Stimulated activated CD8-positive, alpha-beta memory T cell treated with anti-CD3 and anti-CD28 coated beads, Interleukin-4, amount 100 ng/mL, for 24 hours (primary cell): Measurements from ENCODE around the gene FILIP1.

ENCODE experiments used
- DNase-seq: peaks from one replicate; pipeline ENCODE4 v3.0.0-alpha.2; 2020; ENCODE audit warnings: low read depth

The FILIP1 gene

DNA sequence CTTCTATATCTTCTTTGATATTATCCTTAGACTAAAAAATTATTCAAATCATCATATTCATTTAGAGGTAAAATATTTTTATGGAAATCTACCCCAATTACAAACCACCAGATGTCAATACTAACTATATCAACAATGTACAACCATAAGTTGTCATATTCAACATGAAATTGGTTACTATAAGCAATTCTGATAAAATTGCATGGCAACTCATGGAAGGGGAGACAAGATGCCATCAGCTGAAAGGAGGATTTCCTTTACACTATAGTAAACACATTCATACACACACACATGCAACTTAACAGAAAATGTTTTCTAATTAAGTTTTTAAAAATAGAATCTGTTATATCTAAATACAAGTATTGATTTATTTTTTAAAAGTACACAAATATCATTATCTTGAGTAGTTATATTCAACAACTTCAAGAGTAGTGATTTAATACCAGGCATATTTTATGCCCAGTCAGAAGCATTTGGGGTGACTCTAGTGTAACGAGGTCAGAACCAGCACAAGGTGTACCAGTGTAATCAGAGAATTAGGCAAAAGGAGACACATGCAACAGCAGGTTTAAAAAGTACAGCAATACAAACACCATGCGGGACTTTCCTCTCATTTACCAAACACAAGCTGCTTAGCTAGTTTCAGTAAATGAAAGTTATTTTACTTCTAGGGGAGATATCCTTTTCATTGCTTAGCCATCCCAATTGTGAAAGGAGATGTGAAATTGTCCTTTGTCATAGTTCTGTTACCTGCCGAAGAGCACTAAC, 1.0 kb downstream of the FILIP1 start:
- no peak for DNase-seq

DNA sequence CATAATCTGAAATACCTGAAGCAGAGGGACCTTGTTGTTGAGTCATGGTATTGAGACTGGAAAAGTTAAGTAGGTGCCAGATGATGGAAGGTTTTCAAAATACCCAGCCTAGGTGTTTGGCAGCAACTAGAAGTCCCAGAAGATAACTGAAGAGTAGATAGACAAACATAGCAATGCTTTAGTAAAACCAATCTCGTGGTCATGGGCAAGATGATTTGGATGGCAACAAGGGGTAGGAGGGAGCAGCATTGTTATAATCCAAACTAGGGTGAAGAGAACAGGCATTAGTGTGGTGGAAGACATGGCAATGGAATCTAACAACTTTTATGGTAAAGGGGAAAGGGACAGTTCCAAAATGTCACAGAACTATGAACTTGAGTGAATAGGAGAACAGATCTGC, 2.3 kb downstream of the FILIP1 start:
- DNase-seq, result no peak

DNA sequence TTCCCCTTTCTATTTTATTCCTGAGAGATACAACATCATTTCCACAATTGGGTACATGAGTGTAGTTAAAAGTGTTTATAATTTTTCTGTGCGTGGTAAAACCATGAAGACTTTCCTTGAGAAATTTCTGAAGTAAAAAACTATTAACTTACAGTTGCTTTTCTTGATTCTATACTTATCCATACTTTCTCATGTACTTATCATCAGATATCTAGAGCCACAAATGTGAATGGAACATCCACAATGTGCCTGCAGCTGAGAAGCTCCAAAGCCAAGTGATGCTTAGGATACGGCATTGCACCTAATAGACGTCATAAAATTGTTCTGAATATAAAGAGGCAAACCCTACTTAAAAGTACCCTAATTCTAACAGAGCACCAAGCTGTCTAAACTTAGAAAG, 2.9 kb downstream of the FILIP1 start:
- DNase-seq, result no peak

DNA sequence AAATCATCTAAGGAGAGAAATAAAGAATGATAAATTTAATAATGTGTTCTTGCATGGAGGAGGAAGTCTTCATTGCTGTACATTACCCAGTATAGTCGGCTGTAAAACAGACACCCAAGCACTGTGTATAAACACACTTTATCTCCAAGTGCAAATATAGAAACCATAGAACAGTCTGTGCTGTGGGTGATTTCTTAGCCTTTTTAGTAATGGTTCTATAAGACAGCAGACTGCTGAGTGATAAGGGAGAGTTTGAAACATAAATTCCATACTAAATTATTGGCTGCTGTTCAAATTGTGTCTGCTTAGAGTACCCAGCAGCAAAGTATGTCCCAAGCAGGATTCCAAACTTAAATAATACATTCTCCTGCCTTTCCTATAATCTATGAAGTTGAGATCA, 4.6 kb downstream of the FILIP1 start:
- no peak for DNase-seq

DNA sequence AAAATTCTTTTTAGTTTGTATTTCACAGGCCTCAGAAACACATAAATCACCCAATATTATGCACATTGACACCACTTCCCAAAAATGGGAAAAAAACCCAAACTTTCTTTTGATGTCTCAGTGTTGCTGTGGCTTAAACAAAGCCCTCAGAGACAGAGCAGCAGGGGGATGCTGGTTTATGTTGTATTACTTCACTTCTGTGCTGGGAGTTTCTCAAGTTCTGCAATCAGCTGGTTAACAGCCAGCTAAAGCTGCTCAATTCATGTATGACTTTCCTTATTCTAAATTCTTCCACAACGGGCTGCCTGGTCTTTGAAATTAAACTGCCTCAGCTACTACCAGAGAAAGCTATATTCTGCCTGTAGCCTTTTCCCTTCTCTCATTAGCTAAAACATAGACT, 5.6 kb downstream of the FILIP1 start:
- no peak for DNase-seq

DNA sequence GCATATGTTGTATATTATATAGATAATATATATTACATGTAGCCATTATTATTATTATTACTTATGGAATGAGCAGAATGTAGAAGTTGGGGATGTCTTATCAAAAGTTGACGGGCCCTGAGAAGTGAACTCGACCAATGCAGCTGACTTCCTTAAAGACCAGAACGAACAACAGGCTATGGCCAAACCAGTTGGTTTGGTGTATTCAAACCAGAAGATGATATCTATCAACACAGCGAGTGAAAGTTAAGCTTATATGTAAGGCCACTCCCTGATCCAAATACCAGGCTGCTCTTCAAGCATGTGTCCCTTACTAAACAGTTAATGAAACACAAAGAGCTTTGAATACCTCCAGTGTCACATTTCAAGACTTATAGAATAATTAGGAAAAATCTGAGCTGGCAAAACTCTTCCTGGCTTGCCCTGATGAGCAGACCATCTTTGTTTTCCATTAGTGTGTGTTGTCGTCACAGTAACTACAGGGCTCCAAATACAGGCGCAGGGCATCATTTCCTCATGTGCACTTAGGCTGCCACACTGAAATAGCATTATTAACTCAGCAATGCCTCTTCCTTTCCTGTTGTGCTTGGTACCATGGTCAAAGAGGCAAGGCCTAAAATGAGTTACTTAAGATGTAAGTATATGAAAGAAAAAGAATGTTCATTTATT, 6.6 kb downstream of the FILIP1 start:
- DNase-seq, result no peak

DNA sequence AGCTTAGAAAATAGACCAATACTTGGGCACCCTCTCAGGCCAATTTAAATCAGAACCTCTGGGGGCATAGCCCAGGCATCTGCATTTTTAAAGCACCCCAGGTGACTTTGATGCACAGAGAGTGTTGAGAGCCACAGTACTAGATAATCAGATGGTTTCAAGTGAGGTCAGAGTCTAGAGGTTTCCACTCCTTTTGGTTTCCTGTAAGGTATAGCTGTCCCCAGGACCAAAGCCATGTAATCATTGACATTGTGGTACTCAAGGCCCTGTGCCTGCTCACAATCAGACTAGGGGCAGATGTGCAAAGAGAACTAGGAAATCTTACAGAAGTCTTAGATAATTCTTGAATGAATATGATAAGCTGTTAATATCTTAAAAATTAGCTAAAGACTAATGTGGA, 9.1 kb downstream of the FILIP1 start:
- no peak for DNase-seq

DNA sequence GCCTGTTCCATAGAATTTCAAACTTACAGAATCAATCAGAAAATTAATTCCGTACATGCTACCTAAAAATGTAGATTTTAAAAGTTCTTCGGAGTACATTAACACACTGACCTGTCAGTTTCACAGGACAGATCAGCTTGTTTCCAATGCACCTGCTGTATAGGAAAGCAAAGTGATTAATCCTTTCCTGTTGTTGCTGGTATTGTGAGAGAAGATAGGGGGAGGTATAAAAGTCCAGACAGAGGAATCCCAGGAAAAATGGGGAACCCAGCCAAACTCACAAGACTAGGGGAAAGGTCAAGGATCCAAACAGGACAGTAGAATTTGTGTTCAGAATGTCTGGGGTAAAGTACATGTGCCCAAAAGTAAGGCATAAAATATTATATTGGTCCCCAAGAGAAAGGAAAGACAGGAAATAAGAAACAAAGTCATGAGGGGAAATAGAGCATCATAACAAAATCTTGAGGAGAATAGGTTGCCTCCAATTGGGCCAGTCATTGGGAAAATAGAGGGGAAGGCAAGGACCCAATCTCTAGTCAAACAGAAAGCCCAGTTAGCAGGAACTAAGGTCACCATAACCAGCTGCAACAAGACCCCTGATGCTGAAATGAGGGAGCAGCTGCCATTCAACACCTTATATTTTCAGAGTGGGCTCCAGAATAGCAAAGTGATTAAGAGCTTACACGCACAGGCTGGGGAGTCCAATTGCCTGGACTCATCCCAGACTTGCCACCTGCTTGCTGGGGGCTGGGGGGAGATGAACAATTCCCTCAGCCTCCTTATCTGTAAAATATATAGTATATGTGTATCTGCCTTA, 10.3 kb downstream of the FILIP1 start:
- DNase-seq, result no peak

DNA sequence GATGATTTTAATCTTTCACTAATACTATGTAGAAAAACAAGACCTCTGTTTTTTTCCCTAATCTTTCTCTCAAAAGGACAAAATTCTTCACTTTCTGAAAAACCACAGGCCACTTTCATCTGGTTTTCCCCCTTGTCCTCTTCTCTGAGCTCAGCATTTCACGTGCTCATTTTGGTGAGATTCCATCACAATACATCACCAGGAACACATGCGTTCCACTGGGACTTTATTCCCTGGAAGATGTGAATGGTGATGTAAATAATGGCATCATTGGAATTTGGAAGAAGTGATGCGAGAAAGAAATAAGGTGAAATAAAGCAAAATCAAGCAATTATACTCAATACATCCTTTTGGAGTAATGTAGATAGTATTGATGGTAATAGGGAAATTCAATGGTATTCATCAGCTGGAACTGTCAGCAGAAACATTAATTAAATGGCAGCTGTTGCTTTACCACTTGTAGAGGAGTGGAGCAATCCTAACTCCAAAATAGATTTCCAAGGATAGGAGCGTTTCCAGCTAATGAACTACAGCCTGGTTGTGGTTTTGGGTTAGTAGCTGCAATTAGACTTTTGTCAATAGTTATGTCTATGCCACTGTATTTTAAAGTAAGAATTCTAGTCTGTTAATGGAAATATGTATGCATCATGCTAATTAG, 11.5 kb downstream of the FILIP1 start:
- no peak for DNase-seq

DNA sequence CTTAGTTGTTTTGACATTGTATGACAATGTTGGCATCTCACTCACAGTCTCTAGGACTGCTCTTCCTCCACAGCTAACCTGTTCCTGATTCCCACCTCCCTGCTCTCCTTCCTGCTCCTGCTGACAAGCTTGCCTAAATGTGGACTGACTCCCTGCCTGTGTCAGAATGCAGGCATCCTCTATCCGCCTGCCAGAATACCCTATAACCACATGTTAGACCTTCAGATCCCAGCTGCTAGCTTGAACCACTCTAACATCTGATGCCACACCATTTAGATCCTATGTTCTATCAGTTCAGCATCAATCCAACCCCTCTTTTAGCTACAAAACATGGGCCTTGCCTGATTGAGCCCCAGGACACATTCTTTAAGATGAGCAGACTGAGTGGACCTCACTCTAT, 12.2 kb downstream of the FILIP1 start:
- DNase-seq, result no peak

DNA sequence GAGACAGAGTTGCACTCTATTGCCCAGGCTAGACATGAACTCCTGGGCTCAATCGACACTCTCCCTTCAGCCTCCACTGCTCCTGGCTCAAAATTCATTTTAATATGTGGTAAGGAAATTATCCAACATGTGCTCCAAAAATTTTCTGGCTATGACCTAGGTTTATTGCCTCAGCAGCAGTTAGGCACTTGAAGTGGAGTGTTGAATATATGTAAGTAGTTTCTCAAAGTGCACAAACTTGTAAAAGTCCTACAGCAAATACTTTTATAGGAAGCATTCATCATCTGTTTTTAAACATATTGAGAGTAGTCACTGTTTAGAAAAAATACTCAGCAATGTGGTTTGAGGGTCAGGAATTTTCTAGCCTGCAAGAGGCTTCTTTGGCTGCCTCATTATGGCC, 13.2 kb downstream of the FILIP1 start:
- DNase-seq, result no peak

DNA sequence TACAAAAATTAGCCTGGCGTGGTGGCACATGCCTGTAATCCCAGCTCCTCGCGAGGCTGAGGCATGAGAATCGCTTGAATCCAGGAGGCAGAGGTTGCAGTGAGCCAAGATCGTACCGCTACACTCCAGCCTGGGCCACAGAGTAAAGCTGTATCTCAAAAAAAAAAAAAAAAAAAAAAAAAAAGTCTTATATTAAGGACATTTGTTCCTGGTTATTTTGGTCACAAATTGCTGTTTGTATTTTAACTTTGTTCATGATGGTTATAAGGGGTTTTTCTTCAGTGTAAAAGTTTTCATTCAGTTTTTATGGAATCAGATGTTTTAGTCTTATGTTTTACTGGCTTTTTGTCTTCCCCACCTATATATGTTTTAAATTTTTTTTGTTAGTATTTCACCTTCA, 13.9 kb downstream of the FILIP1 start:
- no peak for DNase-seq

DNA sequence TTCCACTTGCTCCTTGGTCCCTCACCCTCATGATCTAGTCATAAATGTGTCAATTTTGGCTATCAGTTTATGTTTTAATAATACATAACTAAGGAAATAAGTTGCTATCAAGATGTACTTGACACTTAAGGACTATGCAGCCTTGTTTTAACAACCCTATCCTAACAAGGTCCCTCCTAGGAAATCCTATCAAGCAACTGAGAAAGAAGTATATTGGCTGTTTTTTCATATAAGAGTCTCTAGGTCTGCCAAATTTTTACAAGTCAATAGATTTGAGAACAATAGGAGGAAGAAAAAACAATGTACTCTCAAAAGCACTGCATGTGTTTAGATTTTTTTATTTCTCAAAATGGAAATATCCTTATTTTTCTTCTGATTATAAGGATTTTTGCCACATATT, 14.7 kb downstream of the FILIP1 start:
- no peak for DNase-seq

DNA sequence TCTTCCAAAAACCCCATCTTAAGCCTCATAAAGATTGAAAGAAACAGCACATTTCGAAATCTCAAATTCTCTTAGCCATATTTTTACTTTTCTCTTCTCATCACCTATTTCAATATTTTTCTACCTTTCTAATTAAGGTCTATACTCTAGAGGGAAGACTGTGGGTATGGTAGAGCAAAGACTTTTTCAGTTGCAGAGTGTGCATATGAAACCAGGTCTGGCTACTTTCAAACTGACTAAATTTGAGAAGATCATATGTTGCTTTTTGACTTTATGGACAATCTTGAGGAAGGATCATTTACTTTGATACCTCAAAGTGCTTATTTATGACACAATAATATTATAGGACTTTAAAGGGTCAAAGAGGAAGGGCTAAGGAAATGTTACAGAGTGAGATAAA, 20.7 kb downstream of the FILIP1 start:
- no peak for DNase-seq

DNA sequence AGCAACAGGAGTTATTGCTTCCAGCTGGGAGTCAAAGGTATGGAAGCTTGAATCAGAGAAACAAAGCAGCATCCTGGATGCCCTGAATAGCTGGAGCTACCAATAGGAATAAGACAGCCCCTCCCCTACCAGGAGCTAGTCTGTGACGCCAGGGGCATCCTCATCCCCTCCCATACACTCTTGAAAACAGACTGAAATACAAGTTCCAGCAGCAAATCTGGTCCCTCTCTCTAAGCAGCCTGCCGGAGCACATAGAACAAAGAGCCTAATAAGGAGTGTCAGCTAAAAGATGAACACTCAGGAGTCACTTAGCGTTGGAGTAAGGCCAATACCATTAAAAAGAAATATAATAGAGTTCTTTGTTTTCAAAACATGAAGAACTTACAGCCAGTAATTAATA, 25.6 kb downstream of the FILIP1 start:
- no peak for DNase-seq

DNA sequence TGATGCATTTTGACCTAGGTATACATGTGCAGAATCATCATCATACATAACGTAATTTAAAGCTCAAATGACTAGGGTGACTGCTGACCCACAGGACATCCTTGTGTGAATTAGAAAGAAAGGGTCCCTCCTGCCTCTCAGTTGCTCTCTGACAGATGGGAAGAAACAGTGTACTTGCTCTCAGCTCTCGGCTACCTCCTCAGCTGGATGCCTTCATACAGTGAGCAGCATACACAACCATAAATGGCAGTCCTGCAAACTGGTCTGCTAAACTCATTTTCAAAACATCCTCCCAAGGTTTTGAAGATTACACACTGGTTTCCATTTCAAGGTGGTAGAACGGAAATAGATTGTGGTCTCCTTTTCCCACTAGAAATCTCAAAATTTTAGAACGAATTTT, 26.3 kb downstream of the FILIP1 start:
- DNase-seq, result no peak

DNA sequence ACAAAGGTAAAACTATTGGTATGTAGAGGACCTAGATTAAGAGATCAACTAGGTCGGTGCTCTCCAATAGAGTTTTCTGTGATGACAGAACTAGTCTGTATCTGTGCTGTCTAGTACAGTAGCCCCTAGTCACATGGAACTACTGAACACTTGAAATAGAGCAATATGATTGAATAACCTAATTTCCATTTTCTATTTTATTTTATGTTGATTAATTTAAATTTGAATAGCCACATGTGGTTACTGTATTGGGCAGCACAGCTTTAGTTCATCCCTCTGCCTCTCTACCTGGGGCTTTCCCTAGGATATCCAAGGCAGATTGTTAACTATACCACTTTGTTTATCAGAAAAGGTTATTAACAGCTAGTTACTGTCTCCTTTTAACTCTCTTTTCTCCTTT, 27.0 kb downstream of the FILIP1 start:
- no peak for DNase-seq

DNA sequence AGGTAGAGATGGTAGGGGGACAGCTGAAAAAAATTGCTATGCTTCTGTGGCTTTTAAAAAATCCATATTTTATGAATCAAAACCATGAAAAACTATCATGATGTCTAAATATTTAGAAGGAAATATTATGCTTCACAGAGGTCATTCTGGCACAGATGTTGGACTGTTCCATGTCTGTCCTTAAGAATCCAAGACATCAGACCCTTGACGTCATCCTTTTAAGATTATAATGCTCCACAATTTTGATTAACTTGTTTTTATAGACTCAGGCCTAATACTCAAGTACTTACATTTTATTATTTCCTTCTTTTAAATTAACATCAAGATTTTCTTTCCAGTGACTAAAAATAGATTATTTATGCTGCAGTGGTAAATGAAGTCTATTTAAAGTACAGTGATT, 29.7 kb downstream of the FILIP1 start:
- DNase-seq, result no peak

DNA sequence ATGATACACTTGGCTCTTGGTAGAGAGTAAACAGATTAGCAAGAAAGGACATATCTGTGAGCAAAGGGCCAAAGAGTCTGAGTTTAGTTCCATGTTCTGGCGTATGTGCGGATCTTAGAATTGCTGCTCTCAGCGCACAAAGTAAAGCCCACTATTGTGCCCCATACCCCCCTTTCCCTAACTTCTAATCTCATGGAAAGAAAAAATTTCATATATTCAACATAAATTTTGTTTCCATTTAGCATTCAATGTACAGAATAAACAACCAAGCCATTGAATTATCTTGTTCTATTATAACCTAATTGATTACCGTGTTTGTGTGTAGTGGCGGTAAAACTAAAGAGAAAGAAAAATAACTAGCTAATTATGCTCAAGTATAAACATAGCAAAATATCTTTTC, 30.5 kb downstream of the FILIP1 start:
- DNase-seq, result no peak

DNA sequence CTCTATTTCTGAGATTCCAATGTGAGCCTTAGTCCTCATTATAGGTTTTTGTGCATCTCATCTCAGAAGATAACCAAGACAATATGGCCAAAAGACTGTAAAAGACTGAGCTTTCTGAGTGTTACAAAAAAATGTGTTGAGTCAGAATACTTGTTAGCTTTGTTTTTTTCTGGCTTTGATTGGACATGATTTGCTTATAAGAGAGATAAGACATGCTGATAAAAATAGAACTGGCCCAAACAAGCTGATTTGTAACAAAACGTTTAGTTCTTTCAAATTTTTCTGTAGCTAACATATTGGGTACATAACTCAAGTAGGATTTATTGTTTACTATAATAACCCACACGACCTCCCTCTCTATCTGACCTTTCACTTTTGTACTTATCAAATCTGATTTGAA, 32.9 kb downstream of the FILIP1 start:
- DNase-seq, result no peak

DNA sequence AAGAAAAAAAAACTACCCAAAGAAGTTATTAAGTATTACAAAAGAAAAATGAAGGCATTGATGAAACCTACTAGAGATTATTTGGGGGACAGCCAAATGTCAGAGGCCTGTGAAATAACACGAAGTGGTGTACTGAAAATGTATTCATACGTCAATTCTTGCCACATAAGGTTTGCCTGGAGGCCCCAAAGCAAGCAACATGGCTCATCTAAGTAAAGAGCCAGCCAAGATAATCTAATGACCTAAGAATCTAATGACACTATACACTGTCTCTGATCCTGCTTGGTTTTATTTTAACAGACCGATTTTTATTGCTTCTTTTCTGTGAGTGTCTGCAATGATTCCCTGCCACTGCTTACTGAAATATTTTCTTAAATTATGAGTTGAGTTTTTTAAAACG, 34.7 kb downstream of the FILIP1 start:
- no peak for DNase-seq

DNA sequence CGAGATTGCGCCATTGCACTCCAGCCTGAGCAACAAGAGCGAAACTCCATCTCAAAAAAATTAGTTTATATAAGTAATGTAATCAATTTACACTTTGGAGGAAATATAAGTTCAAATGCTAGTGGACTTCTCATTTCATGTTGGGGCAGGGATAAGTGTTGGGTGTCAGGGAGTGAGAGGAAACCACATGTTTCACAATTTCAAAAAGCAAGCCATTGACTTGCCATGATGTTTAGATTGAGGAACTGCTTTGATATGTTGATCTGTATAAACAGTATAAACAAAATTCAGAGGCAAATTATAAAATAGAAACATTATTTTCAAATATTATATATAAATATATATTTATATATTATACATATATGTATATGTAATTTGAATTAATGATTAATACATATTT, 42.7 kb downstream of the FILIP1 start:
- no peak for DNase-seq
